ENCODE results near the gene SETD1B.

The SETD1B gene

GRCh38 chr12:121807642-121808347 lies 4.0 kb downstream of the SETD1B start:
- no peak overlapping the region for H3K27ac ChIP-seq (ENCODE audit: low read length)

GRCh38 chr12:121808623-121809022 lies 4.8 kb downstream of the SETD1B start:
- Histone ChIP-seq H3K9me3 (ENCODE audit: control insufficient read depth, low read depth, low read length) (no peaks in the 10 kb centered on the region), H3K27ac (ENCODE audit: low read length) (no peak overlapping the region), H3K4me1 (ENCODE audit: control insufficient read depth, low read depth, low read length) (peaks cover 20% of the 10 kb centered on the region), H3K4me3 (ENCODE audit: low read length) (no peak overlapping the region), H3K9ac (ENCODE audit: low read length) (no peak overlapping the region), H3K36me3 (ENCODE audit: control insufficient read depth, low read depth, low read length) (peaks cover 19% of the 10 kb centered on the region), H3K27me3 (ENCODE audit: control insufficient read depth, insufficient read depth, low read length) (no peaks in the 10 kb centered on the region)

More at GRCh38 chr12:121807642-121808347, 4.0 kb downstream of the SETD1B start:
- H3K9me3 ChIP-seq (ENCODE audit: control insufficient read depth, low read depth, low read length) = no peaks in the 10 kb centered on the region
- H3K9ac ChIP-seq (ENCODE audit: low read length) = no peak overlapping the region
- H3K4me1 ChIP-seq (ENCODE audit: control insufficient read depth, low read depth, low read length) = peaks cover 19% of the 10 kb centered on the region
- no peaks in the 10 kb centered on the region for H3K27me3 ChIP-seq (ENCODE audit: control insufficient read depth, insufficient read depth, low read length)
- H3K4me3 ChIP-seq (ENCODE audit: low read length) = no peak overlapping the region
- peaks cover 19% of the 10 kb centered on the region for H3K36me3 ChIP-seq (ENCODE audit: control insufficient read depth, low read depth, low read length)

GRCh38 chr12:121809712-121810116 lies 5.9 kb downstream of the SETD1B start:
- H3K27ac ChIP-seq (ENCODE audit: low read length) = no peak overlapping the region
- H3K4me1 ChIP-seq (ENCODE audit: control insufficient read depth, low read depth, low read length) = peaks cover 20% of the 10 kb centered on the region
- H3K36me3 ChIP-seq (ENCODE audit: control insufficient read depth, low read depth, low read length) = peaks cover 19% of the 10 kb centered on the region

GRCh38 chr12:121810234-121810817 lies 6.5 kb downstream of the SETD1B start:
- Histone ChIP-seq H3K36me3 (ENCODE audit: control insufficient read depth, low read depth, low read length) (peaks cover 19% of the 10 kb centered on the region), H3K27ac (ENCODE audit: low read length) (no peak overlapping the region), H3K4me1 (ENCODE audit: control insufficient read depth, low read depth, low read length) (peaks cover 20% of the 10 kb centered on the region), H3K9me3 (ENCODE audit: control insufficient read depth, low read depth, low read length) (no peaks in the 10 kb centered on the region), H3K27me3 (ENCODE audit: control insufficient read depth, insufficient read depth, low read length) (no peaks in the 10 kb centered on the region), H3K4me3 (ENCODE audit: low read length) (no peak overlapping the region), H3K9ac (ENCODE audit: low read length) (no peak overlapping the region)

More at GRCh38 chr12:121809712-121810116, 5.9 kb downstream of the SETD1B start:
- no peak overlapping the region for H3K9ac ChIP-seq (ENCODE audit: low read length)
- no peak overlapping the region for H3K4me3 ChIP-seq (ENCODE audit: low read length)
- no peaks in the 10 kb centered on the region for H3K27me3 ChIP-seq (ENCODE audit: control insufficient read depth, insufficient read depth, low read length)
- no peaks in the 10 kb centered on the region for H3K9me3 ChIP-seq (ENCODE audit: control insufficient read depth, low read depth, low read length)

DNA sequence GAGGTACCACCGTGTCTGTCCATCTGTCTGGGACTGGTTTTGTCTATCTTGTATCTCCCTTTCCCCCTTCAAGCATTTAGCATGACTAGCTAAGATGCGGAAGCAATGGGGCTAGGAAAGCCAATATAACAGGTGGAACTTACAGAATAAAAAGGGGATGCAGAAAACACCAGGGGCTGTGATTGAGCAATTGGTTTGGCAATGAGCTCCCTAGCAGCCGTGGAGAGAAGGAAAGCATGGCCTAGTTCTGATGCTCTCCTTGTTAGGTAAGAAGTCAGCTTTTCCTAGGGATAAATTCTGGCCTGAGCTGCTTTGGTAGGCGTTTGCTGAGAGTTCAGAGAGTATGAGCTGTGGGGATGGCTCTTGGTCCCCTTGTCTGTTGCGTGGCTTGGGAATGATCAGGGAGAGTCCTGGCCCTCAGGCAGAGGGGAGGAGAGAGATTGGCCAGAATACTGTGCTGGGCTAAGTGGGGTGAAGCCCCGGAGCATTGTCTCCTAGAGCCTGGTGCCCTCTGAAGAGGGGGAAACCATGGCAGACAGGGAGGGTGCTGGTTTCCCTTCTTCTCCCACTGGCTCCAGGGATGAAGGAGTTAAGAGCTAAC lies 7.1 kb downstream of the SETD1B start:
- H3K4me1 ChIP-seq (ENCODE audit: control insufficient read depth, low read depth, low read length) = peaks cover 16% of the 10 kb centered on the region
- no peak overlapping the region for H3K27ac ChIP-seq (ENCODE audit: low read length)
- no peaks in the 10 kb centered on the region for H3K27me3 ChIP-seq (ENCODE audit: control insufficient read depth, insufficient read depth, low read length)
- peaks cover 19% of the 10 kb centered on the region for H3K36me3 ChIP-seq (ENCODE audit: control insufficient read depth, low read depth, low read length)
- peak overlapping the region; percentile 94 for H3K4me3 ChIP-seq (ENCODE audit: low read length)
- no peaks in the 10 kb centered on the region for H3K9me3 ChIP-seq (ENCODE audit: control insufficient read depth, low read depth, low read length)
- H3K9ac ChIP-seq (ENCODE audit: low read length) = peak overlapping the region; percentile 41

- H3K27me3 ChIP-seq (ENCODE audit: control insufficient read depth, insufficient read depth, low read length) = no peaks in the 10 kb centered on the region
- H3K4me1 ChIP-seq (ENCODE audit: control insufficient read depth, low read depth, low read length) = peaks cover 9% of the 10 kb centered on the region
- peaks cover 23% of the 10 kb centered on the region for H3K36me3 ChIP-seq (ENCODE audit: control insufficient read depth, low read depth, low read length)
- no peaks in the 10 kb centered on the region for H3K9me3 ChIP-seq (ENCODE audit: control insufficient read depth, low read depth, low read length)
- H3K4me3 ChIP-seq (ENCODE audit: low read length) = peak overlapping the region; percentile 94
- peak overlapping the region; percentile 68 for H3K9ac ChIP-seq (ENCODE audit: low read length)
- H3K27ac ChIP-seq (ENCODE audit: low read length) = peak overlapping the region; percentile 56
Observed at GRCh38 chr12:121811434-121812319, 7.9 kb downstream of the SETD1B start.

GRCh38 chr12:121812320-121812871 lies 8.6 kb downstream of the SETD1B start:
- H3K27ac ChIP-seq (ENCODE audit: low read length) = peak overlapping the region; percentile 56
- H3K27me3 ChIP-seq (ENCODE audit: control insufficient read depth, insufficient read depth, low read length) = no peaks in the 10 kb centered on the region
- H3K4me1 ChIP-seq (ENCODE audit: control insufficient read depth, low read depth, low read length) = peaks cover 8% of the 10 kb centered on the region
- peak overlapping the region; percentile 68 for H3K9ac ChIP-seq (ENCODE audit: low read length)
- peak overlapping the region; percentile 94 for H3K4me3 ChIP-seq (ENCODE audit: low read length)
- no peaks in the 10 kb centered on the region for H3K9me3 ChIP-seq (ENCODE audit: control insufficient read depth, low read depth, low read length)
- peaks cover 25% of the 10 kb centered on the region for H3K36me3 ChIP-seq (ENCODE audit: control insufficient read depth, low read depth, low read length)

- peaks cover 23% of the 10 kb centered on the region for H3K36me3 ChIP-seq (ENCODE audit: control insufficient read depth, low read depth, low read length)
- no peak overlapping the region for H3K27ac ChIP-seq (ENCODE audit: low read length)
- H3K9me3 ChIP-seq (ENCODE audit: control insufficient read depth, low read depth, low read length) = no peaks in the 10 kb centered on the region
- H3K9ac ChIP-seq (ENCODE audit: low read length) = no peak overlapping the region
- H3K27me3 ChIP-seq (ENCODE audit: control insufficient read depth, insufficient read depth, low read length) = no peaks in the 10 kb centered on the region
- H3K4me1 ChIP-seq (ENCODE audit: control insufficient read depth, low read depth, low read length) = peaks cover 8% of the 10 kb centered on the region
- H3K4me3 ChIP-seq (ENCODE audit: low read length) = peak overlapping the region; percentile 94
Observed at GRCh38 chr12:121812921-121813896, 9.4 kb downstream of the SETD1B start.

GRCh38 chr12:121813951-121814350 lies 10.1 kb downstream of the SETD1B start:
- Histone ChIP-seq H3K4me3 (ENCODE audit: low read length) (no peak overlapping the region), H3K9ac (ENCODE audit: low read length) (no peak overlapping the region), H3K9me3 (ENCODE audit: control insufficient read depth, low read depth, low read length) (no peaks in the 10 kb centered on the region), H3K36me3 (ENCODE audit: control insufficient read depth, low read depth, low read length) (peaks cover 19% of the 10 kb centered on the region), H3K4me1 (ENCODE audit: control insufficient read depth, low read depth, low read length) (peaks cover 8% of the 10 kb centered on the region), H3K27me3 (ENCODE audit: control insufficient read depth, insufficient read depth, low read length) (no peaks in the 10 kb centered on the region), H3K27ac (ENCODE audit: low read length) (no peak overlapping the region)

DNA sequence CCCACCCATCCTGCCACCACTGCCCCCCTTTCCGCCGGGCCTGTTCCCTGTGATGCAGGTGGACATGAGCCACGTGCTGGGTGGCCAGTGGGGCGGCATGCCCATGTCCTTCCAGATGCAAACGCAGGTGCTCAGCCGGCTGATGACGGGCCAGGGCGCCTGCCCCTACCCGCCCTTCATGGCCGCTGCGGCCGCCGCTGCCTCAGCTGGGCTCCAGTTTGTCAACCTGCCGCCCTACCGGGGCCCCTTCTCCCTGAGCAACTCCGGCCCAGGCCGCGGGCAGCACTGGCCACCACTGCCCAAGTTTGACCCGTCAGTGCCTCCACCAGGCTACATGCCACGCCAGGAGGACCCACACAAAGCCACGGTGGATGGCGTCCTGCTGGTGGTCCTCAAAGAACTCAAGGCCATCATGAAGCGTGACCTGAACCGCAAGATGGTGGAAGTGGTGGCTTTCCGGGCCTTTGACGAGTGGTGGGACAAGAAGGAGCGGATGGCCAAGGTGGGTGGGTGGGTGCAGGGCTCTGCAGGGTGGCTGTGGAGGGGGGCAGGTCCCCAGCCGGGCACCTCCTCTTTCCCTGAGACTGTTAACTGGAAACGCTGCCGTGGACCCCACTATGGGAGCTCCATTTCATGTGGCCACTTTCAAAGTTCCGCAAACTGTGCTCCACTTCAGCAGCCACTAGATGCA lies 10.8 kb downstream of the SETD1B start:
- Histone ChIP-seq H3K9me3 (ENCODE audit: control insufficient read depth, low read depth, low read length) (no peaks in the 10 kb centered on the region), H3K4me1 (ENCODE audit: control insufficient read depth, low read depth, low read length) (peaks cover 8% of the 10 kb centered on the region)

More for the DNA sequence above, 10.8 kb downstream of the SETD1B start:
- H3K9ac ChIP-seq (ENCODE audit: low read length) = no peak overlapping the region
- H3K36me3 ChIP-seq (ENCODE audit: control insufficient read depth, low read depth, low read length) = peaks cover 19% of the 10 kb centered on the region
- no peak overlapping the region for H3K4me3 ChIP-seq (ENCODE audit: low read length)
- H3K27ac ChIP-seq (ENCODE audit: low read length) = no peak overlapping the region
- no peaks in the 10 kb centered on the region for H3K27me3 ChIP-seq (ENCODE audit: control insufficient read depth, insufficient read depth, low read length)
